HUES48 (cell line): Measurements from ENCODE around the gene NXN.
A peak's percentile ranks its signal among the peaks of the same experiment; 100 is the strongest.
"Not testable (repeated sequence)": the region's sequence is repeated elsewhere in the genome, so short reads cannot be mapped to it uniquely, and the experiment has no call there.

Experiments
- H3K27ac ChIP-seq: one replicate; pipeline ENCODE4 v1.7.0; 2013; ENCODE audit warnings: low read depth, low read length, inconsistent platforms
- H3K27me3 ChIP-seq: 2 replicates; pipeline ENCODE4 v1.6.1; 2013; ENCODE audit warnings: mild to moderate bottlenecking, low read length; ENCODE audit not compliant: control insufficient read depth, insufficient read depth
- H3K36me3 ChIP-seq: 2 replicates; pipeline ENCODE4 v1.6.1; 2013; ENCODE audit warnings: low read length; ENCODE audit not compliant: control insufficient read depth, insufficient read depth
- H3K4me1 ChIP-seq: 2 replicates; pipeline ENCODE4 v1.6.1; 2013; ENCODE audit warnings: mild to moderate bottlenecking, low read length; ENCODE audit not compliant: control insufficient read depth, insufficient read depth
- H3K4me3 ChIP-seq: 2 replicates; pipeline ENCODE4 v1.5.1; 2013; ENCODE audit warnings: mild to moderate bottlenecking, low read depth, low read length
- H3K9ac ChIP-seq: 2 replicates; pipeline ENCODE4 v1.6.1; 2013; ENCODE audit warnings: mild to moderate bottlenecking, low read depth, low read length, moderate library complexity
- H3K9me3 ChIP-seq: 2 replicates; pipeline ENCODE4 v1.6.1; 2013; ENCODE audit warnings: low read length; ENCODE audit not compliant: control insufficient read depth, insufficient read depth

Gene NXN

DNA sequence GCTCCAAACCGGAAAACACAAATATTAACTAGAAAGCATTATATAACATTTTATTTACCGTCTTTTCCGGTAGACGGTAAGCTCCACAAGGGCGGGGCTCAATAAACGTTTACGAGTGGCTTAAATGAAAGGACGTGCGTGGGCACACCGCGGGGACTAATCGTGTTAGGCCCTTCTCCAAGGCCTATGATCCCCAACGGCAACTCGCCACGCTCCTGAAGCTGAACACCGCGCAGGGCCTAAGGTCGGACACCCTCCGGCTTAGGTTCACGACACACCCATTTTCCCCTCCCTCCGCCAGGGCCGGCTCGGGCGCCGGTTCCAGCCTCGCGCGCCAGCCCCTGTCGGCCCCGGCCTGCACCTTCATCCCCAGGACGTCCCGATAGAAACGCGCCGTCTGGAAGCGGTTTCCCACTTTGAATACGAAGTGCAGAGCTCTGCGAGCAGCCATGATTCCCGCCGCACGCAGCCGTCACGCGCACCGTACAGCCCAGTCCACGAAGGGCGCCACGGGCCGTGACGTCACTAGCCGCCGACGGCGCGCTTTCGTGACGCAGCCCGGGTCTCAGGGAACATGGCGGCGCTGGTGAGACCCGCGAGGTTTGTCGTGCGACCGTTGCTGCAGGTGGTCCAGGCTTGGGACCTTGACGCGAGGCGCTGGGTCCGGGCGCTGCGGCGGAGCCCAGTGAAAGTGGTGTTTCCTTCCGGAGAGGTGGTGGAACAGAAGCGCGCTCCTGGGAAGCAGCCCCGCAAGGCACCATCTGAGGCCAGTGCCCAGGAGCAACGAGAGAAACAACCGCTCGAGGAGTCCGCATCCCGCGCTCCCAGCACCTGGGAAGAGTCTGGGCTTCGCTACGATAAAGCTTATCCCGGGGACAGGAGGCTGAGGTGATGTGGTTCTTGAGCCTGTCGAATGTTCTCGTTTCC is 197.5 kb downstream of the NXN start, which contains the start of the genes GLOD4 and MRM3:
TSS of gene GLOD4 (minus strand) at position 476 of the 927 bp plus-strand sequence. CDS start at position 451, 25 bp downstream.
TSS of gene MRM3 (plus strand) at position 549 of the 927 bp plus-strand sequence. CDS start at position 575, 26 bp downstream.
- no peaks in the 10 kb centered on the region for H3K9me3 ChIP-seq
- peak within 1 kb of the TSS; percentile 85 for H3K9ac ChIP-seq
- no peaks in the 10 kb centered on the region for H3K27me3 ChIP-seq
- no peaks in the 10 kb centered on the region for H3K4me1 ChIP-seq
- peak within 1 kb of the TSS; percentile 83 for H3K4me3 ChIP-seq
- peaks cover 34% of the 10 kb centered on the region for H3K36me3 ChIP-seq
- H3K27ac ChIP-seq = peak within 1 kb of the TSS; percentile 82

- Histone ChIP-seq H3K27ac (no peak overlapping the region), H3K9ac (no peak overlapping the region), H3K9me3 (no peaks in the 10 kb centered on the region), H3K36me3 (peaks cover 57% of the 10 kb centered on the region), H3K4me3 (no peak overlapping the region), H3K4me1 (no peaks in the 10 kb centered on the region), H3K27me3 (no peaks in the 10 kb centered on the region)
These were observed 201.5 kb downstream of the NXN start for GRCh38 chr17:778096-778495.

DNA sequence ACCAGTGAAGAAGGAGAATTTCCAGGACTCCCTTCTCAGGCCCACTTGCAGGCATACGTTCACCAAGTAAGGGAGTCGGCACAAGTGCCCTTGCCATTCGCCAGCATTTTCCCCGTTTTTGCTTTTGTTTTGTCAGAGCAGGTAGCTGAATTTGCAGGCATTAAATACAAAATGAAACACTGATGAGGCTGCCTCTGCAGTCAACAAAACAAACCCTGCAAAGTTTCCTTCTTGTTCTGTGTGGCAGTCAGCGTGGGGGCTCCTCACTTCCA is 205.3 kb downstream of the NXN start:
- H3K27ac ChIP-seq = peak overlapping the region; percentile 12
- H3K9me3 ChIP-seq = no peaks in the 10 kb centered on the region
- H3K9ac ChIP-seq = no peak overlapping the region
- no peak overlapping the region for H3K4me3 ChIP-seq
- no peaks in the 10 kb centered on the region for H3K4me1 ChIP-seq
- H3K27me3 ChIP-seq = no peaks in the 10 kb centered on the region
- peaks cover 90% of the 10 kb centered on the region for H3K36me3 ChIP-seq

GRCh38 chr17:773467-774312 is 205.9 kb downstream of the NXN start:
- Histone ChIP-seq H3K27me3 (no peaks in the 10 kb centered on the region), H3K4me3 (no peak overlapping the region), H3K27ac (peak overlapping the region; percentile 20), H3K36me3 (peaks cover 92% of the 10 kb centered on the region), H3K9me3 (no peaks in the 10 kb centered on the region), H3K4me1 (no peaks in the 10 kb centered on the region), H3K9ac (no peak overlapping the region)

DNA sequence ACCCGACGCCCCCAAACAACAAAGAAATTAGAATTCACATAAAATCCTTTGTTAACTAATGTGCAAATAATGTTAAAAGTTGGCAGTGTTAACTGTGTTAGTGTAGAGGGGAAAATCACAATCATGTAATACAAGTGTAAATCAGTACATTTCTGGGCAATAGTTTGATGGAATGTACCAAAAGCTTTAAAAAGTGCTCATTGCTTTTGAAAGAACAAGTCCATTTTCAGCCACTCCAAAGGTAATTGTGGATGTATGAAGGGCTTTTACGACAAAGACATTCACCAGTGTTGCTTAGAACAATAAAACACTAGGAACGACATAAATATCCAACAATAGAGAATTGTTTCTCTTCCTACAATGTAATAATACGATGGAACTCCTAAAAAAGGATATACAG is 206.6 kb downstream of the NXN start:
- no peaks in the 10 kb centered on the region for H3K9me3 ChIP-seq
- H3K36me3 ChIP-seq = peaks cover 86% of the 10 kb centered on the region
- H3K27me3 ChIP-seq = no peaks in the 10 kb centered on the region
- no peaks in the 10 kb centered on the region for H3K4me1 ChIP-seq
- no peak overlapping the region for H3K4me3 ChIP-seq
- no peak overlapping the region for H3K27ac ChIP-seq
- H3K9ac ChIP-seq = no peak overlapping the region

GRCh38 chr17:767076-767475 is 212.5 kb downstream of the NXN start:
- H3K9ac ChIP-seq = no peak overlapping the region
- H3K36me3 ChIP-seq = peaks cover 72% of the 10 kb centered on the region
- no peaks in the 10 kb centered on the region for H3K27me3 ChIP-seq
- no peaks in the 10 kb centered on the region for H3K9me3 ChIP-seq
- no peak overlapping the region for H3K27ac ChIP-seq
- H3K4me3 ChIP-seq = no peak overlapping the region
- no peaks in the 10 kb centered on the region for H3K4me1 ChIP-seq

GRCh38 chr17:760371-760770 is 219.2 kb downstream of the NXN start:
- Histone ChIP-seq H3K9ac (no peak overlapping the region), H3K36me3 (peaks cover 73% of the 10 kb centered on the region), H3K27me3 (no peaks in the 10 kb centered on the region), H3K4me1 (no peaks in the 10 kb centered on the region; the same call in 1 of the 2 replicates), H3K9me3 (no peaks in the 10 kb centered on the region), H3K4me3 (no peak overlapping the region), H3K27ac (no peak overlapping the region)

DNA sequence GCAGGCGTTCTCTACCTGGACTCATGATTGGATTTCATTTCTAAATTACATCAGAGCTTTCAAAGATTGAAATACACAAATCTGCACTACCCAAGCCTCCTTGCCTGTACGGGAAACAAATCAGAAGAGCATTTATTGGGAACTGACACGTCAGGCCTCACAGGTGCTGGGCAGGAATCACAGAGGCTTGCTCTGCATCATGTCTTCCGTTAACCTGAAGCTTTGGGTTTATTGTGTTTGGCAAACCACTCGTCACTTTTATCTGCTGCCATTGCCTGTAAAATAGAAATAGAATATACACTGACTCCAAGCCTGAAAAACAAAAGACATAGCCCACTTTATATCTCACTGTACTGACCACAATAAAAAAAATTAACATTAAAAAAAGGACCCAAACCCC is 219.6 kb downstream of the NXN start:
- Histone ChIP-seq H3K27ac (no peak overlapping the region), H3K4me1 (no peaks in the 10 kb centered on the region; the same call in 1 of the 2 replicates), H3K36me3 (peaks cover 69% of the 10 kb centered on the region), H3K27me3 (no peaks in the 10 kb centered on the region), H3K4me3 (no peak overlapping the region), H3K9me3 (no peaks in the 10 kb centered on the region), H3K9ac (no peak overlapping the region)

DNA sequence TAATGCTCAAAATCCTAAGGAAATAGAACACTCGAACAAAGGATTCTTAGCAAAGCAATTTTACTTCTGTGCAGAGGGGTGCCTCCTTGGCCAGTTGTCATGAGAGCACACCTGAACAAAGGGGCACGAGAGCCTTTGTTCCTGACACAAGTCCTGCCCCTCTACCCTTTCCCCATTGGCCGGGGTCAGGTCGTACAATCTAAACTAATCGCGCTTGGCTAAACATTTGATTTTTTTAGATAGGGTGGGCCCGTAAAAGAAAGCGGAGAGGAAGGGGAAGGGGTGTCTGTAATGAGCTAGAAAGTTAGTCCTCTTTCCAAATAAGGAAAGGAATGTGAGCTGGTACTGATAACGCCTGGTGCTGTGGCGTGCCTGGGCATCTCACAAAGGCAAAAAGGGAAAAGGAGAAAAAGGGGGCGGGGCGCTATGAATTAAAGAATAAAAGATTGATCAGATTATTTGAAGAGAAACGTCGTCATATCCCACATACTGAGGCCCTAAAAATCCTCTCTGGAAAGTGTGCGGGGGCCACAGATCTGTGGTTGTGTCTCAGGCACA is 223.5 kb downstream of the NXN start:
- H3K9ac ChIP-seq, H3K4me3 ChIP-seq, H3K9me3 ChIP-seq, H3K27me3 ChIP-seq, H3K4me1 ChIP-seq: not testable (repeated sequence)
- Histone ChIP-seq H3K36me3 (peaks cover 44% of the 10 kb centered on the region), H3K27ac (peak overlapping the region; percentile 56)

GRCh38 chr17:755319-755961 is 224.1 kb downstream of the NXN start:
- peaks cover 38% of the 10 kb centered on the region for H3K36me3 ChIP-seq
- not testable (repeated sequence) for H3K27ac ChIP-seq, H3K4me3 ChIP-seq, H3K4me1 ChIP-seq, H3K27me3 ChIP-seq, H3K9me3 ChIP-seq, H3K9ac ChIP-seq
